HepG2 (cell line): ENCODE measurements around the gene FRMD3. TPM values are rescaled to one million over a fixed set of nuclear protein-coding genes. Genes with fewer than 3 reads are reported as not detected.

Experiments
- NKX3-1 ChIP-seq: sonication (generic); formaldehyde crosslinking; IDR thresholded peaks from 2 replicates; pipeline ENCODE4 v1.5.0; 2020; ENCODE audit warnings: missing genetic modification reagents
- REL ChIP-seq: sonication (generic); formaldehyde crosslinking; conservative IDR thresholded peaks from 2 replicates; pipeline ENCODE4 v1.8.0; 2022; ENCODE audit warnings: mild to moderate bottlenecking, missing genetic modification reagents, moderate library complexity
- SAP130 ChIP-seq: IDR thresholded peaks from 2 replicates; pipeline ENCODE4 v1.6.1; 2016; ENCODE audit warnings: low read depth
- ZNF577 ChIP-seq: sonication (generic); formaldehyde crosslinking; IDR thresholded peaks from 2 replicates; pipeline ENCODE4 v1.4.0; 2020; ENCODE audit warnings: mild to moderate bottlenecking, low read depth, missing genetic modification reagents, borderline replicate concordance
- ZNF709 ChIP-seq: sonication (generic); formaldehyde crosslinking; IDR thresholded peaks from 2 replicates; pipeline ENCODE4 v1.5.0; 2020; ENCODE audit warnings: mild to moderate bottlenecking, missing genetic modification reagents
- ZNF746 ChIP-seq: sonication (generic); formaldehyde crosslinking; IDR thresholded peaks from 2 replicates; pipeline ENCODE4 v1.8.0; 2022; ENCODE audit warnings: mild to moderate bottlenecking, missing genetic modification reagents
- ZNF761 ChIP-seq: sonication (generic); formaldehyde crosslinking; conservative IDR thresholded peaks from 2 replicates; pipeline ENCODE4 v1.4.0; 2020; ENCODE audit warnings: mild to moderate bottlenecking, missing genetic modification reagents
- polyA plus RNA-seq, 8 experiments: library from polyadenylated mRNA; depleted of rRNA in 3 of 8; stranded (reverse) in 7 of 8; unstranded in 1 of 8; fragments of >200 nt; fragmentation: Illumina TruSeq in 4 of 8; extraction: Trizol in 4 of 8; gene quantifications; 2 replicates each; pipeline versions ENCODE4 v1.2.1 to v1.2.3, GENCODE V29; 2011 to 2016; ENCODE audit warnings: low read depth in 4 of 8, missing spikeins in 1 of 8, mixed read lengths in 1 of 8; ENCODE audit not compliant: insufficient read depth in 1 of 8
- total RNA-seq, 5 experiments: library from RNA; depleted of rRNA; stranded (reverse); fragments of >200 nt; fragmentation: Illumina TruSeq; extraction: Trizol; gene quantifications; 2 replicates each; pipeline ENCODE4 v1.2.3, GENCODE V29; 2016; ENCODE audit warnings: low read depth in 1 of 5
- TF ChIP-seq, protein P1 (sequence below): sonication (generic); formaldehyde crosslinking; IDR thresholded peaks from 2 replicates; pipeline ENCODE4 v1.5.0; 2020; ENCODE audit warnings: mild to moderate bottlenecking, missing genetic modification reagents, borderline replicate concordance
- TF ChIP-seq, protein P2 (sequence below): sonication (generic); formaldehyde crosslinking; IDR thresholded peaks from 2 replicates; pipeline ENCODE4 v1.5.0; 2020; ENCODE audit warnings: mild to moderate bottlenecking, missing genetic modification reagents
- TF ChIP-seq, protein P3 (sequence below): sonication (generic); IDR thresholded peaks from 2 replicates; pipeline ENCODE4 v1.6.1; 2016; ENCODE audit warnings: low read depth, borderline replicate concordance
- TF ChIP-seq, protein P4 (sequence below): sonication (generic); formaldehyde crosslinking; IDR thresholded peaks from 2 replicates; pipeline ENCODE4 v1.4.0; 2020; ENCODE audit warnings: low read depth, mild to moderate bottlenecking, missing genetic modification reagents
- TF ChIP-seq, protein P5 (sequence below), 2 experiments: sonication (generic) in 1 of 2; formaldehyde crosslinking in 1 of 2; IDR thresholded peaks; 2 replicates each; pipeline versions ENCODE4 v1.4.0 to v1.6.1; 2018 to 2020; ENCODE audit warnings: missing genetic modification reagents in 2 of 2, borderline replicate concordance in 1 of 2, low read depth in 1 of 2, mild to moderate bottlenecking in 1 of 2, missing biosample characterization in 1 of 2

The FRMD3 gene
- total and polyA plus RNA-seq, 2 of the 13 experiments (the other 11 are each of a cell fraction or from before 2014, with no cell fraction given) = 3.2 to 7.7 TPM

DNA sequence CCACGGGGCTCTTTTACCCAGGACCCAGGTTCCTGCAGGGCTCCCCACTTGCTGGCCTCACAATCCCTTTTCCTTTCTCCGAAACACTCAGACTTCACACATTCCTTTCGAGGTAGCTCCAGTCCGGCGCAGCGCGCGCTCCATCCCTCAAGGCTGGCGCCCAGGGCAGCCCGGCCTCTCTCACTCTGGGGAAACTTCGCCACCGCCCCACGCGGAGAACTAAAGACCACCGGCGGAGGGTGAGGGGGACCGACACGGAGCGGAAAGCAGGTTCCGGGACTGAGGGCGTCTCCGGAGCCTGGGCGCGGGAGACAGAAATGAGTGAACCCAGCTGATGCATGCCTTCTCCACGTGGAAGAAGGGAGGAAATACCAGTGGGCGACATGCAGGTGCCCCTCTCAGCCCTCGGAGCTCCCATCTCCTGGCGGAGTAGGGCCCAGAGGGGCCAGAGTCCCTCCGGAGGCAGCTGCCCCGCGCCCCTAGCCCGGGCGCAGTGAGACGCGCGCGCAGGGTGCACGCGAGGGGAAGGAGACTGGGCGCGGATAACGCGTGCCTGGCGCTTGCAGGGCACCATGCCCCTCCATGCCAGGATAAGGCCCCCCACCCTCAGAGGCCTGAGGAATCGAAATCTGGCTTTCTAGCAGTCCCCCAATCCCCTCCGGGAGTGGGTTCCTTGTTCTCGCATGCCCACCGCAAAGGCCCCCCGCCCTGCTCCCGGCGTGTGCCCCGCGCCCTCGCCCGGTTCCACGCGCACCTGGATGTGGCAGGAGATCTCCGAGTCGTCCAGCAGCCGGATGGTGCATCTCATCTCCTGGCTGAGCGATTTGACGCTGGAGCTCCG, 650 bp downstream of the FRMD3 start (continued):
- TF ChIP-seq, protein P1, sequence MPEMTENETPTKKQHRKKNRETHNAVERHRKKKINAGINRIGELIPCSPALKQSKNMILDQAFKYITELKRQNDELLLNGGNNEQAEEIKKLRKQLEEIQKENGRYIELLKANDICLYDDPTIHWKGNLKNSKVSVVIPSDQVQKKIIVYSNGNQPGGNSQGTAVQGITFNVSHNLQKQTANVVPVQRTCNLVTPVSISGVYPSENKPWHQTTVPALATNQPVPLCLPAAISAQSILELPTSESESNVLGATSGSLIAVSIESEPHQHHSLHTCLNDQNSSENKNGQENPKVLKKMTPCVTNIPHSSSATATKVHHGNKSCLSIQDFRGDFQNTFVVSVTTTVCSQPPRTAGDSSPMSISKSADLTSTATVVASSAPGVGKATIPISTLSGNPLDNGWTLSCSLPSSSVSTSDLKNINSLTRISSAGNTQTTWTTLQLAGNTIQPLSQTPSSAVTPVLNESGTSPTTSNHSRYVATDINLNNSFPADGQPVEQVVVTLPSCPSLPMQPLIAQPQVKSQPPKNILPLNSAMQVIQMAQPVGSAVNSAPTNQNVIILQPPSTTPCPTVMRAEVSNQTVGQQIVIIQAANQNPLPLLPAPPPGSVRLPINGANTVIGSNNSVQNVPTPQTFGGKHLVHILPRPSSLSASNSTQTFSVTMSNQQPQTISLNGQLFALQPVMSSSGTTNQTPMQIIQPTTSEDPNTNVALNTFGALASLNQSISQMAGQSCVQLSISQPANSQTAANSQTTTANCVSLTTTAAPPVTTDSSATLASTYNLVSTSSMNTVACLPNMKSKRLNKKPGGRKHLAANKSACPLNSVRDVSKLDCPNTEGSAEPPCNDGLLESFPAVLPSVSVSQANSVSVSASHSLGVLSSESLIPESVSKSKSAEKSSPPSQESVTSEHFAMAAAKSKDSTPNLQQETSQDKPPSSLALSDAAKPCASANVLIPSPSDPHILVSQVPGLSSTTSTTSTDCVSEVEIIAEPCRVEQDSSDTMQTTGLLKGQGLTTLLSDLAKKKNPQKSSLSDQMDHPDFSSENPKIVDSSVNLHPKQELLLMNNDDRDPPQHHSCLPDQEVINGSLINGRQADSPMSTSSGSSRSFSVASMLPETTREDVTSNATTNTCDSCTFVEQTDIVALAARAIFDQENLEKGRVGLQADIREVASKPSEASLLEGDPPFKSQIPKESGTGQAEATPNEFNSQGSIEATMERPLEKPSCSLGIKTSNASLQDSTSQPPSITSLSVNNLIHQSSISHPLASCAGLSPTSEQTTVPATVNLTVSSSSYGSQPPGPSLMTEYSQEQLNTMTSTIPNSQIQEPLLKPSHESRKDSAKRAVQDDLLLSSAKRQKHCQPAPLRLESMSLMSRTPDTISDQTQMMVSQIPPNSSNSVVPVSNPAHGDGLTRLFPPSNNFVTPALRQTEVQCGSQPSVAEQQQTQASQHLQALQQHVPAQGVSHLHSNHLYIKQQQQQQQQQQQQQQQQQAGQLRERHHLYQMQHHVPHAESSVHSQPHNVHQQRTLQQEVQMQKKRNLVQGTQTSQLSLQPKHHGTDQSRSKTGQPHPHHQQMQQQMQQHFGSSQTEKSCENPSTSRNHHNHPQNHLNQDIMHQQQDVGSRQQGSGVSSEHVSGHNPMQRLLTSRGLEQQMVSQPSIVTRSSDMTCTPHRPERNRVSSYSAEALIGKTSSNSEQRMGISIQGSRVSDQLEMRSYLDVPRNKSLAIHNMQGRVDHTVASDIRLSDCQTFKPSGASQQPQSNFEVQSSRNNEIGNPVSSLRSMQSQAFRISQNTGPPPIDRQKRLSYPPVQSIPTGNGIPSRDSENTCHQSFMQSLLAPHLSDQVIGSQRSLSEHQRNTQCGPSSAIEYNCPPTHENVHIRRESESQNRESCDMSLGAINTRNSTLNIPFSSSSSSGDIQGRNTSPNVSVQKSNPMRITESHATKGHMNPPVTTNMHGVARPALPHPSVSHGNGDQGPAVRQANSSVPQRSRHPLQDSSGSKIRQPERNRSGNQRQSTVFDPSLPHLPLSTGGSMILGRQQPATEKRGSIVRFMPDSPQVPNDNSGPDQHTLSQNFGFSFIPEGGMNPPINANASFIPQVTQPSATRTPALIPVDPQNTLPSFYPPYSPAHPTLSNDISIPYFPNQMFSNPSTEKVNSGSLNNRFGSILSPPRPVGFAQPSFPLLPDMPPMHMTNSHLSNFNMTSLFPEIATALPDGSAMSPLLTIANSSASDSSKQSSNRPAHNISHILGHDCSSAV (CRISPR knock-in tag) = no peak
- TF ChIP-seq NKX3-1 (CRISPR knock-in tag) = 0 out of 2 replicates have a peak, but pooled peaks have one; percentile 29
- TF ChIP-seq, protein P2, sequence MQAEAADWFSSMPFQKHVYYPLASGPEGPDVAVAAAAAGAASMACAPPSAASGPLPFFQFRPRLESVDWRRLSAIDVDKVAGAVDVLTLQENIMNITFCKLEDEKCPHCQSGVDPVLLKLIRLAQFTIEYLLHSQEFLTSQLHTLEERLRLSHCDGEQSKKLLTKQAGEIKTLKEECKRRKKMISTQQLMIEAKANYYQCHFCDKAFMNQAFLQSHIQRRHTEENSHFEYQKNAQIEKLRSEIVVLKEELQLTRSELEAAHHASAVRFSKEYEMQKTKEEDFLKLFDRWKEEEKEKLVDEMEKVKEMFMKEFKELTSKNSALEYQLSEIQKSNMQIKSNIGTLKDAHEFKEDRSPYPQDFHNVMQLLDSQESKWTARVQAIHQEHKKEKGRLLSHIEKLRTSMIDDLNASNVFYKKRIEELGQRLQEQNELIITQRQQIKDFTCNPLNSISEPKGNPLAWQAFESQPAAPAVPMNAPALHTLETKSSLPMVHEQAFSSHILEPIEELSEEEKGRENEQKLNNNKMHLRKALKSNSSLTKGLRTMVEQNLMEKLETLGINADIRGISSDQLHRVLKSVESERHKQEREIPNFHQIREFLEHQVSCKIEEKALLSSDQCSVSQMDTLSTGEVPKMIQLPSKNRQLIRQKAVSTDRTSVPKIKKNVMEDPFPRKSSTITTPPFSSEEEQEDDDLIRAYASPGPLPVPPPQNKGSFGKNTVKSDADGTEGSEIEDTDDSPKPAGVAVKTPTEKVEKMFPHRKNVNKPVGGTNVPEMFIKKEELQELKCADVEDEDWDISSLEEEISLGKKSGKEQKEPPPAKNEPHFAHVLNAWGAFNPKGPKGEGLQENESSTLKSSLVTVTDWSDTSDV = 0 out of 2 replicates have a peak, but pooled peaks have one; percentile 37
- TF ChIP-seq ZNF709 (CRISPR knock-in tag) = 0 out of 2 replicates have a peak, but pooled peaks have one; percentile 37
- TF ChIP-seq, protein P3, sequence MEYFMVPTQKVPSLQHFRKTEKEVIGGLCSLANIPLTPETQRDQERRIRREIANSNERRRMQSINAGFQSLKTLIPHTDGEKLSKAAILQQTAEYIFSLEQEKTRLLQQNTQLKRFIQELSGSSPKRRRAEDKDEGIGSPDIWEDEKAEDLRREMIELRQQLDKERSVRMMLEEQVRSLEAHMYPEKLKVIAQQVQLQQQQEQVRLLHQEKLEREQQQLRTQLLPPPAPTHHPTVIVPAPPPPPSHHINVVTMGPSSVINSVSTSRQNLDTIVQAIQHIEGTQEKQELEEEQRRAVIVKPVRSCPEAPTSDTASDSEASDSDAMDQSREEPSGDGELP = peak; percentile 12; the same call in 1 of the 2 replicates
- 0 out of 2 replicates have a peak, but pooled peaks have one; percentile 2 for TF ChIP-seq ZNF761 (CRISPR knock-in tag)
- TF ChIP-seq, protein P4, sequence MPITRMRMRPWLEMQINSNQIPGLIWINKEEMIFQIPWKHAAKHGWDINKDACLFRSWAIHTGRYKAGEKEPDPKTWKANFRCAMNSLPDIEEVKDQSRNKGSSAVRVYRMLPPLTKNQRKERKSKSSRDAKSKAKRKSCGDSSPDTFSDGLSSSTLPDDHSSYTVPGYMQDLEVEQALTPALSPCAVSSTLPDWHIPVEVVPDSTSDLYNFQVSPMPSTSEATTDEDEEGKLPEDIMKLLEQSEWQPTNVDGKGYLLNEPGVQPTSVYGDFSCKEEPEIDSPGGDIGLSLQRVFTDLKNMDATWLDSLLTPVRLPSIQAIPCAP = peak; percentile 60; the same call in 1 of the 2 replicates
- TF ChIP-seq ZNF577 (CRISPR knock-in tag) = no peak
- TF ChIP-seq REL (CRISPR knock-in tag) = no peak
- TF ChIP-seq SAP130 (CRISPR knock-in tag) = peak; percentile 20; the same call in 1 of the 2 replicates
- TF ChIP-seq ZNF746 (CRISPR knock-in tag) = 0 out of 2 replicates have a peak, but pooled peaks have one; percentile 39
- TF ChIP-seq, protein P5, sequence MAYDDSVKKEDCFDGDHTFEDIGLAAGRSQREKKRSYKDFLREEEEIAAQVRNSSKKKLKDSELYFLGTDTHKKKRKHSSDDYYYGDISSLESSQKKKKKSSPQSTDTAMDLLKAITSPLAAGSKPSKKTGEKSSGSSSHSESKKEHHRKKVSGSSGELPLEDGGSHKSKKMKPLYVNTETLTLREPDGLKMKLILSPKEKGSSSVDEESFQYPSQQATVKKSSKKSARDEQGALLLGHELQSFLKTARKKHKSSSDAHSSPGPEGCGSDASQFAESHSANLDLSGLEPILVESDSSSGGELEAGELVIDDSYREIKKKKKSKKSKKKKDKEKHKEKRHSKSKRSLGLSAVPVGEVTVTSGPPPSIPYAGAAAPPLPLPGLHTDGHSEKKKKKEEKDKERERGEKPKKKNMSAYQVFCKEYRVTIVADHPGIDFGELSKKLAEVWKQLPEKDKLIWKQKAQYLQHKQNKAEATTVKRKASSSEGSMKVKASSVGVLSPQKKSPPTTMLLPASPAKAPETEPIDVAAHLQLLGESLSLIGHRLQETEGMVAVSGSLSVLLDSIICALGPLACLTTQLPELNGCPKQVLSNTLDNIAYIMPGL (CRISPR knock-in tag; IDR thresholded peaks at IDR 0.05; ENCODE audit: borderline replicate concordance in 1 of 2, low read depth in 1 of 2) = no peak
